MM.1S (cell line): Measurements from ENCODE around the gene CNNM1.

Experiments
- DNase-seq: peaks from one replicate; pipeline ENCODE4 v3.0.0-alpha.2; 2015
- H2AFZ ChIP-seq: fragments of 300-600 bp; sonication (generic); 2 replicates; pipeline ENCODE4 v1.6.0; 2016; ENCODE audit warnings: antibody characterized with exemption, low read length
- H3F3A ChIP-seq: fragments of 300-600 bp; sonication (generic); 2 replicates; pipeline ENCODE4 v1.6.1; 2016; ENCODE audit warnings: mild to moderate bottlenecking, antibody characterized with exemption, low read length, moderate library complexity, mixed read lengths; ENCODE audit not compliant: insufficient read depth
- H3K27ac ChIP-seq: fragments of 300-600 bp; sonication (generic); 2 replicates; pipeline ENCODE4 v1.5.1; 2016; ENCODE audit warnings: mild to moderate bottlenecking, low read length
- H3K27me3 ChIP-seq: fragments of 300-600 bp; sonication (generic); replicated peaks from 2 replicates; pipeline ENCODE4 v1.6.0; 2016; ENCODE audit warnings: low read length; ENCODE audit not compliant: insufficient read depth
- H3K36me3 ChIP-seq: fragments of 300-600 bp; sonication (generic); replicated peaks from 2 replicates; pipeline ENCODE4 v1.6.1; 2016; ENCODE audit warnings: mild to moderate bottlenecking, low read length, mixed read lengths; ENCODE audit not compliant: insufficient read depth
- H3K4me1 ChIP-seq: fragments of 300-600 bp; sonication (generic); 2 replicates; pipeline ENCODE4 v1.6.1; 2016; ENCODE audit warnings: low read length, mixed read lengths
- H3K4me2 ChIP-seq: fragments of 300-600 bp; sonication (generic); 2 replicates; pipeline ENCODE4 v1.6.0; 2016; ENCODE audit warnings: low read depth, low read length
- H3K4me3 ChIP-seq: fragments of 300-600 bp; sonication (generic); 2 replicates; pipeline ENCODE4 v1.5.1; 2016; ENCODE audit warnings: low read length, mixed read lengths
- H3K79me2 ChIP-seq: fragments of 300-600 bp; sonication (generic); 2 replicates; pipeline ENCODE4 v1.6.1; 2016; ENCODE audit warnings: mixed run types, low read length, mixed read lengths
- H3K9ac ChIP-seq: fragments of 300-600 bp; sonication (generic); 2 replicates; pipeline ENCODE4 v1.6.1; 2016; ENCODE audit warnings: low read length, mixed read lengths
- H3K9me2 ChIP-seq: fragments of 300-600 bp; sonication (generic); replicated peaks from 2 replicates; pipeline ENCODE4 v1.6.1; 2016; ENCODE audit warnings: mild to moderate bottlenecking, low read length, mixed read lengths; ENCODE audit not compliant: insufficient read depth
- H3K9me3 ChIP-seq: fragments of 300-600 bp; sonication (generic); replicated peaks from 2 replicates; pipeline ENCODE4 v1.6.1; 2016; ENCODE audit warnings: mild to moderate bottlenecking, low read length, mixed read lengths; ENCODE audit not compliant: insufficient read depth
- H4K20me1 ChIP-seq: fragments of 300-600 bp; sonication (generic); 2 replicates; pipeline ENCODE4 v1.6.1; 2016; ENCODE audit warnings: mild to moderate bottlenecking, low read length, moderate library complexity, mixed read lengths; ENCODE audit not compliant: insufficient read depth
- EZH2 ChIP-seq: fragments of 300-600 bp; sonication (generic); optimal IDR thresholded peaks from 2 replicates; pipeline ENCODE3; 2017; ENCODE audit warnings: low read depth, mild to moderate bottlenecking, antibody characterized with exemption, low read length, mixed read lengths
- EZH2phosphoT487 ChIP-seq: fragments of 300-600 bp; sonication (generic); IDR thresholded peaks from 2 replicates; pipeline ENCODE4 v1.6.1; 2018; ENCODE audit warnings: antibody characterized with exemption, low read length
- TF ChIP-seq, protein P1 (sequence below): fragments of 300-600 bp; sonication (generic); IDR thresholded peaks from 2 replicates; pipeline ENCODE4 v1.5.1; 2016; ENCODE audit warnings: antibody characterized with exemption, low read length, mixed read lengths

Gene CNNM1

DNA sequence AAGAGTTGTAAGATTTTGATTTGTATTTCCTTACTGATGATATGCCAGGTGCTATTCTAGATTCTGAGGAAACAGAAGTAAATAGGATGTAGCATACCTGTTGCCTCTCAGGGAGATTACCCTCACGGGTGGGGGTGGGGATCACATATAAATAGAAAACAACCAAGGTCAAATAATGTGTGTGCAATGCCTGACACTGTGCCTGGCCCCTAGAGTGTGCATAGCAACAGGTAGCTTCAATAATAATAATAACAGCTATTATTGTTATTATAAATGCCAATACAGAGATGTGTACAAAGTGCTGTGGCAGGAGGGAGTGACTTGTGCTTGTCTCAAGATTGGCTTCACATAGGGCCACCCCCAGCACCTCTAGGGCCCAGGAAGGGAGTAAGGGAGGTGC, 24.0 kb downstream of the CNNM1 start:
- H3K9ac ChIP-seq = no peak overlapping the region
- no peak overlapping the region for H3K4me3 ChIP-seq
- DNase-seq = no peak
- H3K27me3 ChIP-seq = no peaks in the 10 kb centered on the region
- H3K4me2 ChIP-seq = no peak overlapping the region
- H2AFZ ChIP-seq = no peak overlapping the region
- no peaks in the 10 kb centered on the region for H3K36me3 ChIP-seq
- no peaks in the 10 kb centered on the region for H3K9me2 ChIP-seq
- no peaks in the 10 kb centered on the region for H3F3A ChIP-seq
- H3K4me1 ChIP-seq = no peaks in the 10 kb centered on the region
- no peaks in the 10 kb centered on the region for H4K20me1 ChIP-seq
- H3K79me2 ChIP-seq = no peaks in the 10 kb centered on the region
- no peak for TF ChIP-seq EZH2phosphoT487
- TF ChIP-seq, protein P1, sequence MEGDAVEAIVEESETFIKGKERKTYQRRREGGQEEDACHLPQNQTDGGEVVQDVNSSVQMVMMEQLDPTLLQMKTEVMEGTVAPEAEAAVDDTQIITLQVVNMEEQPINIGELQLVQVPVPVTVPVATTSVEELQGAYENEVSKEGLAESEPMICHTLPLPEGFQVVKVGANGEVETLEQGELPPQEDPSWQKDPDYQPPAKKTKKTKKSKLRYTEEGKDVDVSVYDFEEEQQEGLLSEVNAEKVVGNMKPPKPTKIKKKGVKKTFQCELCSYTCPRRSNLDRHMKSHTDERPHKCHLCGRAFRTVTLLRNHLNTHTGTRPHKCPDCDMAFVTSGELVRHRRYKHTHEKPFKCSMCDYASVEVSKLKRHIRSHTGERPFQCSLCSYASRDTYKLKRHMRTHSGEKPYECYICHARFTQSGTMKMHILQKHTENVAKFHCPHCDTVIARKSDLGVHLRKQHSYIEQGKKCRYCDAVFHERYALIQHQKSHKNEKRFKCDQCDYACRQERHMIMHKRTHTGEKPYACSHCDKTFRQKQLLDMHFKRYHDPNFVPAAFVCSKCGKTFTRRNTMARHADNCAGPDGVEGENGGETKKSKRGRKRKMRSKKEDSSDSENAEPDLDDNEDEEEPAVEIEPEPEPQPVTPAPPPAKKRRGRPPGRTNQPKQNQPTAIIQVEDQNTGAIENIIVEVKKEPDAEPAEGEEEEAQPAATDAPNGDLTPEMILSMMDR = no peak
- TF ChIP-seq EZH2 = no peak
- no peaks in the 10 kb centered on the region for H3K9me3 ChIP-seq
- H3K27ac ChIP-seq = no peak overlapping the region

DNA sequence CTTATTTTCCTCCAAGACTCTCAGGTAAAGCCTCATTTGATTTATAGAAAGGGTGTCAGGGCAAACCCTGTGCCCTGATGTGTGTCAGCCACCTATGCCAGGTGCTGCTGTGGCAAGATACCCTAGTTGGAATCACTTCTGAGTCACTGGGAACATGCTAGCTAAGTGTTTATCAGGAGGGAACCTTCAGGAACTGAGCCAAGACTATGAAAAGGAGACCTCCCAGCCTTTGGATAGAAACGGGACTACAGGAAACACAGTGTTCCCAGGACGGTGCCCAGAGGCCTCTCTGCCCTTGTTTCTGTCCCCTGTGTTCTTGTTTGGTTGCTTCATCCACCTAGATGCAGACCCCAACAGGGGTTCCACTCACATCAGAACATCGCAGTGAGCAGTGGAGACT, 28.5 kb downstream of the CNNM1 start:
- no peak overlapping the region for H3K27ac ChIP-seq
- no peaks in the 10 kb centered on the region for H3K27me3 ChIP-seq
- H3K9ac ChIP-seq = no peak overlapping the region
- H2AFZ ChIP-seq = no peak overlapping the region
- no peaks in the 10 kb centered on the region for H3K4me1 ChIP-seq
- H4K20me1 ChIP-seq = no peaks in the 10 kb centered on the region
- no peak overlapping the region for H3K4me3 ChIP-seq
- TF ChIP-seq EZH2phosphoT487 = no peak
- TF ChIP-seq, protein P1 = no peak
- TF ChIP-seq EZH2 = no peak
- no peak overlapping the region for H3K4me2 ChIP-seq
- DNase-seq = no peak
- H3K9me2 ChIP-seq = no peaks in the 10 kb centered on the region
- H3K36me3 ChIP-seq = no peaks in the 10 kb centered on the region
- no peaks in the 10 kb centered on the region for H3F3A ChIP-seq
- H3K79me2 ChIP-seq = no peaks in the 10 kb centered on the region
- no peaks in the 10 kb centered on the region for H3K9me3 ChIP-seq

DNA sequence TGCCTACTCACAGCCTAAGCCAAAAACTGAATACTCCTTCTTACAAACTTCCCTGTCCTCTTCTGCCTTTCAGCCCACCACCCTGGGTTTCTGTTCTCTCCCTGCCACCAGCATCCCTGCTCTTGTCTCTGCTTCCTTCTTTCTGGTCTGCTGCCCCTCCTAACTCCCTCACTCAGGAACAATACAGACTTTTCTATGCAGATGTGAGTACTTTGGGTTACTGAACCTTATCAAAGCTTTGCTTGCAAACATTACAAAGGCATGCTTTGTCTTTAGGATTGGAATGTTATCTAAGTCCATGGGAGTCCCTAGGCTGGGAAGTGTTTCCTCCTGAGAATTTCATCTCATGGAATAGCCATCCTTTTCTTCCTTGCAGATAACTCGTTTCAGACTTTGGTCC, 28.9 kb downstream of the CNNM1 start:
- Histone ChIP-seq H3K27me3 (no peaks in the 10 kb centered on the region), H3K27ac (no peak overlapping the region), H3K4me1 (no peaks in the 10 kb centered on the region), H3F3A (no peaks in the 10 kb centered on the region), H2AFZ (no peak overlapping the region), H3K9ac (no peak overlapping the region), H3K36me3 (no peaks in the 10 kb centered on the region), H3K4me2 (no peak overlapping the region), H3K9me2 (no peaks in the 10 kb centered on the region), H4K20me1 (no peaks in the 10 kb centered on the region), H3K79me2 (no peaks in the 10 kb centered on the region), H3K4me3 (no peak overlapping the region), H3K9me3 (no peaks in the 10 kb centered on the region)
- no peak for TF ChIP-seq EZH2phosphoT487
- TF ChIP-seq, protein P1 = no peak
- TF ChIP-seq EZH2 = no peak
- no peak for DNase-seq
